ENCODE measurements around the gene SYTL3.

The SYTL3 gene

GRCh38 chr6:158684311-158684710 is 34.5 kb downstream of the SYTL3 start:
- TF ChIP-seq GATA3 (IDR thresholded peaks at IDR 0.05; ENCODE audit: low read depth, low read length) (no peak), GATA2 (IDR thresholded peaks at IDR 0.05; ENCODE audit: low read depth, low read length) (no peak)

- TF ChIP-seq GATA2 (IDR thresholded peaks at IDR 0.05; ENCODE audit: low read depth, low read length) (no peak), GATA3 (IDR thresholded peaks at IDR 0.05; ENCODE audit: low read depth, low read length) (no peak)
Observed at GRCh38 chr6:158684745-158685324, 35.0 kb downstream of the SYTL3 start.

GRCh38 chr6:158686311-158686710 is 36.5 kb downstream of the SYTL3 start:
- TF ChIP-seq GATA2 (IDR thresholded peaks at IDR 0.05; ENCODE audit: low read depth, low read length) (no peak), GATA3 (IDR thresholded peaks at IDR 0.05; ENCODE audit: low read depth, low read length) (no peak)

- TF ChIP-seq GATA3 (IDR thresholded peaks at IDR 0.05; ENCODE audit: low read depth, low read length) (no peak), GATA2 (IDR thresholded peaks at IDR 0.05; ENCODE audit: low read depth, low read length) (no peak)
Observed at GRCh38 chr6:158686791-158687381, 37.0 kb downstream of the SYTL3 start.

GRCh38 chr6:158687506-158687905 is 37.7 kb downstream of the SYTL3 start:
- no peak for TF ChIP-seq GATA2 (IDR thresholded peaks at IDR 0.05; ENCODE audit: low read depth, low read length)
- TF ChIP-seq GATA3 (IDR thresholded peaks at IDR 0.05; ENCODE audit: low read depth, low read length), result no peak

GRCh38 chr6:158688860-158689259 is 39.0 kb downstream of the SYTL3 start:
- no peak for TF ChIP-seq GATA2 (IDR thresholded peaks at IDR 0.05; ENCODE audit: low read depth, low read length)
- no peak for TF ChIP-seq GATA3 (IDR thresholded peaks at IDR 0.05; ENCODE audit: low read depth, low read length)

- TF ChIP-seq GATA2 (IDR thresholded peaks at IDR 0.05; ENCODE audit: low read depth, low read length) (no peak), GATA3 (IDR thresholded peaks at IDR 0.05; ENCODE audit: low read depth, low read length) (no peak)
Observed at GRCh38 chr6:158694913-158695312, 45.1 kb downstream of the SYTL3 start.

GRCh38 chr6:158697811-158698210 is 48.0 kb downstream of the SYTL3 start:
- TF ChIP-seq GATA3 (IDR thresholded peaks at IDR 0.05; ENCODE audit: low read depth, low read length) (no peak), GATA2 (IDR thresholded peaks at IDR 0.05; ENCODE audit: low read depth, low read length) (no peak)

- no peak for TF ChIP-seq GATA3 (IDR thresholded peaks at IDR 0.05; ENCODE audit: low read depth, low read length)
- TF ChIP-seq GATA2 (IDR thresholded peaks at IDR 0.05; ENCODE audit: low read depth, low read length), result no peak
Observed at GRCh38 chr6:158698931-158699330, 49.1 kb downstream of the SYTL3 start.

GRCh38 chr6:158703111-158703836 is 53.4 kb downstream of the SYTL3 start:
- TF ChIP-seq GATA2 (IDR thresholded peaks at IDR 0.05; ENCODE audit: low read depth, low read length) (no peak), GATA3 (IDR thresholded peaks at IDR 0.05; ENCODE audit: low read depth, low read length) (no peak)

- TF ChIP-seq GATA2 (IDR thresholded peaks at IDR 0.05; ENCODE audit: low read depth, low read length) (no peak), GATA3 (IDR thresholded peaks at IDR 0.05; ENCODE audit: low read depth, low read length) (no peak)
Observed at GRCh38 chr6:158703837-158704822, 54.3 kb downstream of the SYTL3 start.

GRCh38 chr6:158705386-158706126 is 55.7 kb downstream of the SYTL3 start:
- TF ChIP-seq GATA3 (IDR thresholded peaks at IDR 0.05; ENCODE audit: low read depth, low read length) (no peak), GATA2 (IDR thresholded peaks at IDR 0.05; ENCODE audit: low read depth, low read length) (no peak)

GRCh38 chr6:158706369-158706982 is 56.6 kb downstream of the SYTL3 start:
- TF ChIP-seq GATA3 (IDR thresholded peaks at IDR 0.05; ENCODE audit: low read depth, low read length) (no peak), GATA2 (IDR thresholded peaks at IDR 0.05; ENCODE audit: low read depth, low read length) (no peak)

Data from SH-SY5Y (cell line).